CD4-positive, alpha-beta T cell (primary cell): ENCODE measurements around the gene RUNX1. TPM values are rescaled to one million over a fixed set of nuclear protein-coding genes. Genes with fewer than 3 reads are reported as not detected.

ENCODE experiments used
- ATAC-seq: fragments of 200-7000 bp; cut with Tn5 transposase; one replicate; pipeline ENCODE4 v1.10.0; 2022; ENCODE audit warnings: mild to moderate bottlenecking; ENCODE audit not compliant: poor library complexity
- CTCF ChIA-PET: fragments of 350-600 bp; sonication (Branson Sonifier 250); formaldehyde crosslinking; loops from one replicate; lab custom pipeline; 2021; ENCODE audit warnings: antibody characterized with exemption, inconsistent platforms; lab: Charles Lee
- POLR2A ChIA-PET: fragments of 350-600 bp; sonication (Branson Sonifier 250); formaldehyde crosslinking; loops from one replicate; lab custom pipeline; 2021; ENCODE audit warnings: antibody characterized with exemption, inconsistent platforms; lab: Charles Lee
- DNase-seq, 14 experiments: peaks; one replicate each; pipeline ENCODE4 v3.0.0-alpha.2; 2013 to 2020; ENCODE audit warnings: mixed read lengths in 2 of 14
- H3K27ac ChIP-seq, 2 donors: one replicate each; pipeline versions ENCODE4 v1.5.1 to v1.7.0; 2013; ENCODE audit warnings: low read length in 2 of 2, low read depth in 1 of 2, mild to moderate bottlenecking in 1 of 2
- H3K27me3 ChIP-seq, 2 experiments: 1 replicate in 1 of 2; 2 replicates in 1 of 2; pipeline versions ENCODE4 v1.6.1 to v1.7.0; 2013; ENCODE audit warnings: low read length in 2 of 2, control low read depth in 1 of 2, mild to moderate bottlenecking in 1 of 2, moderate library complexity in 1 of 2; ENCODE audit not compliant: insufficient read depth in 2 of 2, control insufficient read depth in 1 of 2
- H3K36me3 ChIP-seq: one replicate; pipeline ENCODE4 v1.6.1; 2013; ENCODE audit warnings: low read length, control low read depth; ENCODE audit not compliant: insufficient read depth
- H3K4me1 ChIP-seq: one replicate; pipeline ENCODE4 v1.6.1; 2013; ENCODE audit warnings: low read length, control low read depth; ENCODE audit not compliant: insufficient read depth
- H3K4me3 ChIP-seq: one replicate; pipeline ENCODE4 v1.5.1; 2013; ENCODE audit warnings: mild to moderate bottlenecking, low read length, moderate library complexity
- H3K9me3 ChIP-seq, 2 experiments: 1 replicate in 1 of 2; 2 replicates in 1 of 2; pipeline versions ENCODE4 v1.6.1 to v1.7.0; 2013; ENCODE audit warnings: low read length in 2 of 2, mild to moderate bottlenecking in 2 of 2, control low read depth in 1 of 2, moderate library complexity in 1 of 2; ENCODE audit not compliant: control insufficient read depth in 1 of 2, insufficient read depth in 1 of 2
- H3K27ac Mint-ChIP-seq: one replicate; pipeline ENCODE4 v1.8.0; 2020; ENCODE audit warnings: mixed read lengths
- H3K27me3 Mint-ChIP-seq: one replicate; pipeline ENCODE4 v1.8.0; 2021; ENCODE audit warnings: mixed read lengths
- H3K36me3 Mint-ChIP-seq: one replicate; pipeline ENCODE4 v1.8.0; 2021; ENCODE audit warnings: low read depth, mixed read lengths
- H3K4me1 Mint-ChIP-seq: one replicate; pipeline ENCODE4 v1.8.0; 2021; ENCODE audit warnings: low read depth, mixed read lengths
- H3K4me3 Mint-ChIP-seq: one replicate; pipeline ENCODE4 v1.8.0; 2020; ENCODE audit warnings: mild to moderate bottlenecking, mixed read lengths
- H3K9me3 Mint-ChIP-seq: one replicate; pipeline ENCODE4 v1.8.0; 2020; ENCODE audit warnings: mixed read lengths
- CTCF ChIP-seq: fragments of 200-600 bp; IDR thresholded peaks from one replicate; pipeline ENCODE4 v1.8.0; 2022; ENCODE audit warnings: antibody characterized with exemption, mild to moderate bottlenecking
- intact Hi-C, 2 experiments: fragments of 100-400 bp; cut with DNase I in 1 of 2; cut with micrococcal nuclease in 1 of 2; formaldehyde crosslinking; loops; one replicate each; pipeline versions ENCODE4 v1.15.1 to v1.9.0; 2023 to 2025; cut with DNase I, micrococcal nuclease
- total RNA-seq, 174 experiments: library from RNA in 2 of 174; stranded (reverse) in 2 of 174; gene quantifications; one replicate each; pipeline ENCODE4 v1.2.3 and lab custom pipeline; 2021 to 2026

Gene RUNX1
- total RNA-seq, 2 experiments from 2014 or later, result 71.7 to 74.3 TPM

- Histone ChIP-seq H3K27ac (no peak overlapping the region), H3K9me3 (no peaks in the 10 kb centered on the region), H3K4me3 (no peak overlapping the region), H3K36me3 (peaks cover 28% of the 10 kb centered on the region), H3K27me3 (no peaks in the 10 kb centered on the region), H3K4me1 (peaks cover 59% of the 10 kb centered on the region)
- CTCF ChIA-PET, result interaction anchor here (2.0 kb wide), 1 partner anchor 118 kb away, joined by 6 read pairs; no protein-coding TSS in a partner anchor
- Mint-ChIP-seq H3K4me3 (peak overlapping the region; percentile 23), H3K36me3 (peaks cover 71% of the 10 kb centered on the region), H3K27me3 (no peaks in the 10 kb centered on the region), H3K9me3 (no peaks in the 10 kb centered on the region), H3K4me1 (peaks cover 98% of the 10 kb centered on the region), H3K27ac (peak overlapping the region; percentile 31)
- ATAC-seq, result no peak
- no peak for TF ChIP-seq CTCF
- POLR2A ChIA-PET, result interaction anchor here (0.6 to 1.7 kb wide), 2 partner anchors 18 to 195 kb away, joined by 3 read pairs; no protein-coding TSS in a partner anchor
- intact Hi-C loops, result no loop called here
- DNase-seq, result no peak
Observed at GRCh38 chr21:35007348-35007747, 41.8 kb downstream of the RUNX1 start.

DNA sequence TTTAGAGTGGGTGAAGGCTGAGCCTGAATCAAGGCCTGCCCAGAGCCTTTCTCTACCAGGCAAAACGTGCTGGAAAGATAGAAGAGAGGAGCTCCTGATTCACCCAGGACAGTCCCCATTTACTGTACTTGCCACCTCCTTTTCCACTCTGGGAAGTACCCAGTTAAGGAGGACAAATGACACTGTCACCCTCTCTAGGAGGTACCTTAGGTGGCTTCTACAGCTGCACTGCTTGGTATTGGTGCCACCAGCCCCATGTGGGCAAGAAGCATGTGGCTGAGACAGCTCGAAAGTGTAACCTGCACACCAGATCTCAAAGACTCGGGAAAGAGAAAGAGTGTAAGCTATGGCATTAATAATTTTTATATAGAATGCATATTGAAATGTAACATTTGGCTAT, 42.3 kb downstream of the RUNX1 start:
- peaks cover 61% of the 10 kb centered on the region for H3K4me1 ChIP-seq
- H3K4me1 Mint-ChIP-seq, result peaks cover 98% of the 10 kb centered on the region
- no peak for TF ChIP-seq CTCF
- no peaks in the 10 kb centered on the region for H3K9me3 Mint-ChIP-seq
- ATAC-seq, result no peak
- no peaks in the 10 kb centered on the region for H3K9me3 ChIP-seq
- peaks cover 74% of the 10 kb centered on the region for H3K36me3 Mint-ChIP-seq
- no peak overlapping the region for H3K4me3 ChIP-seq
- intact Hi-C loops, result no loop called here
- no peaks in the 10 kb centered on the region for H3K27me3 ChIP-seq
- ChIA-PET POLR2A (interaction anchor here (0.6 to 1.7 kb wide), 2 partner anchors 18 to 196 kb away, joined by 3 read pairs; no protein-coding TSS in a partner anchor), CTCF (interaction anchor here (2.0 kb wide), 1 partner anchor 117 kb away, joined by 6 read pairs; no protein-coding TSS in a partner anchor)
- H3K4me3 Mint-ChIP-seq, result no peak overlapping the region
- H3K27ac Mint-ChIP-seq, result peak overlapping the region; percentile 75
- no peak for DNase-seq
- no peaks in the 10 kb centered on the region for H3K27me3 Mint-ChIP-seq
- no peak overlapping the region for H3K27ac ChIP-seq
- peaks cover 28% of the 10 kb centered on the region for H3K36me3 ChIP-seq

- no peak for DNase-seq
- no peak for TF ChIP-seq CTCF
- peaks cover 58% of the 10 kb centered on the region for H3K4me1 ChIP-seq
- no peaks in the 10 kb centered on the region for H3K9me3 ChIP-seq
- POLR2A ChIA-PET, result interaction anchor here (1.0 to 1.5 kb wide), 2 partner anchors 18 to 19 kb away, joined by 3 to 6 read pairs; no protein-coding TSS in a partner anchor
- H3K36me3 Mint-ChIP-seq, result peaks cover 72% of the 10 kb centered on the region
- no peaks in the 10 kb centered on the region for H3K27me3 Mint-ChIP-seq
- H3K4me3 Mint-ChIP-seq, result peak overlapping the region; percentile 1
- H3K9me3 Mint-ChIP-seq, result no peaks in the 10 kb centered on the region
- peaks cover 98% of the 10 kb centered on the region for H3K4me1 Mint-ChIP-seq
- H3K27ac Mint-ChIP-seq, result peak overlapping the region; percentile 75
- peaks cover 28% of the 10 kb centered on the region for H3K36me3 ChIP-seq
- no peak for ATAC-seq
- CTCF ChIA-PET, result interaction anchor here (1.0 to 2.0 kb wide), 2 partner anchors 23 to 117 kb away, joined by 3 to 6 read pairs; no protein-coding TSS in a partner anchor
- H3K27me3 ChIP-seq, result no peaks in the 10 kb centered on the region
- no peak overlapping the region for H3K4me3 ChIP-seq
- intact Hi-C loops, result no loop called here
- no peak overlapping the region for H3K27ac ChIP-seq
Observed at GRCh38 chr21:35006248-35006647, 42.9 kb downstream of the RUNX1 start.
